HL-60/S4 treated with phorbol 12-myristate 13-acetate at 8.2 ng/mL for 4 days and 3 days (cell line): ENCODE data around the gene PLD3.
"Not testable (repeated sequence)": the region's sequence is repeated elsewhere in the genome, so short reads cannot be mapped to it uniquely, and the experiment has no call there.

ENCODE experiments used
- in situ Hi-C: fragments of 300-500 bp; cut with MboI; formaldehyde crosslinking; loops from 2 replicates; pipeline ENCODE4 v1.15.0; 2022; ENCODE audit warnings: low sequenced_read_pairs

The PLD3 gene

GRCh38 chr19:40323705-40324104 is 24.8 kb upstream of the PLD3 start:
- in situ Hi-C loops = loop anchor here (25.0 kb wide), 1 partner anchor 314 kb away; no protein-coding TSS in a partner anchor

DNA sequence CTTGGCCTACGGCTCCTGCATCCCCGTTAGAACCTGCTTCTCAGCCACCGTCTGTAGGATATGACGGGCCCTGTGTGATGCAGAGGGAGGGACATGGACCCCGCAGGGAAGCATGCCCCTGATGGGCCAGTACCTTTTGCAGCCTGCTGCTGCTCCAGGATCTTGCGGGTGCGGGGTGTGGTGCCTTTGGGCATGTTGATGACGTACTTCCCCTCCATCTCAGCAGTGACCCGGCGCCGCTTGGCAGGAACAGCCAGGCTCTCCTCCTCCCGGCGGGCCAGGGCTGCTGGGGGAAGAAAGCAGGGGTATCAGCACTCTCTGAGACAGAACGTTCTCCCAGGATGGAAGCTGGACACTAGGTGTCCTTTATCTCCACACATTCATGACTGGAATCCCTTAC is 22.3 kb upstream of the PLD3 start:
- in situ Hi-C loops = no loop called here

GRCh38 chr19:40331052-40331451 is 17.4 kb upstream of the PLD3 start:
- in situ Hi-C loops = no loop called here

GRCh38 chr19:40332669-40333068 is 15.8 kb upstream of the PLD3 start:
- in situ Hi-C loops = no loop called here

- in situ Hi-C loops = not testable (repeated sequence)
Measured at GRCh38 chr19:40333083-40333482, 15.4 kb upstream of the PLD3 start.

- in situ Hi-C loops = no loop called here
Measured at GRCh38 chr19:40335101-40335500, 13.4 kb upstream of the PLD3 start.

- in situ Hi-C loops = no loop called here
Measured at GRCh38 chr19:40335855-40336600, 12.5 kb upstream of the PLD3 start.

DNA sequence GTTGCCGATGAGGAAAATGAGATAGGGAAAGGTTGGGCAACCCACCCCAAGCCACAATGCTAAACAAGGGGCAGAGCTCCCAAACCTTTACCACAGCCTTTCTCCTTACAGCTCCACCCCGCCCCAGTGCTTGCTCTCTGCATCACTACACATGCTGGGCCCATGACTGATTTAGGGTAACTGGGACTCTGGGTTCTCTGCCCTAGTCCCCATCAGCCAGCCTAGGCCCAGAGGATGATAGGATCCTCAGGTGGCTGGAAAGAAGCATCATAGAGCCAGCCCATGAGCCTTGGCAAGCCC is 11.9 kb upstream of the PLD3 start:
- in situ Hi-C loops = no loop called here

DNA sequence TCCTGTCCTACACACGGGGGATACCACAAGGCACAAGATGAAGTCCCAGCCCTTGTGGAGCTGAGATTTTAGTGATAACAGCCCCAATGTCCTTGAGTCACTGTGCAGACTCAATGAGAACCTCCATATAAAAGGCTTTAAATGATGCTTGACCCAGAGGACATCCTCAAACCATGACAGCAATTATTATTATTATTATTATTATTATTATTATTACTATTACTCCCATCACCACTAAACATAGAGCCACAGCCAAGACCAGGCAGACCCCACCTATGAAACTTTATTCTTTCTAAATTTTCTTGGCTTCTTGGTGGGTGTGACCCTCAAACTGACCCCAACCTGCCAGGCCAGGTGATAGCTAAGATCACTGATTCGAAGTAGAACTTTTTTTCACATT is 11.4 kb upstream of the PLD3 start:
- in situ Hi-C loops = no loop called here

DNA sequence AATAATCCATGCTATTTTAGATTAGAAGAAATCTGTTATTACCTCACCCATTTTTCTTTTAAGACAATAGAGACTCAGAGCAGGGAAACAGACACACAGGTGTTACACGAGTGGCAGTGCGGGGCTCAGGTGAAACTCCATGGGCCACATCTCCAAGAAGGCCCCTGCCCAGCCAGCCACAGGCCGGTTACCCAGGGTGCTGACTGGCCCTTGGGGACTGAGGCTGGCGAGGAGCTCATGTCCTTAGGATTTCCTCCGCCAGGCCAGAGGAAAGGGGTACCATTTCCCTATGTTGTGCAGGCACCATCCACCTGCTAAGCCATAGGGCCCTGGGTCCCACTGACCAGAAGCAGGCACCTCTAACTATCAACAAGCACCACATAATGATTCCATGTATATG is 10.9 kb upstream of the PLD3 start:
- in situ Hi-C loops = no loop called here

DNA sequence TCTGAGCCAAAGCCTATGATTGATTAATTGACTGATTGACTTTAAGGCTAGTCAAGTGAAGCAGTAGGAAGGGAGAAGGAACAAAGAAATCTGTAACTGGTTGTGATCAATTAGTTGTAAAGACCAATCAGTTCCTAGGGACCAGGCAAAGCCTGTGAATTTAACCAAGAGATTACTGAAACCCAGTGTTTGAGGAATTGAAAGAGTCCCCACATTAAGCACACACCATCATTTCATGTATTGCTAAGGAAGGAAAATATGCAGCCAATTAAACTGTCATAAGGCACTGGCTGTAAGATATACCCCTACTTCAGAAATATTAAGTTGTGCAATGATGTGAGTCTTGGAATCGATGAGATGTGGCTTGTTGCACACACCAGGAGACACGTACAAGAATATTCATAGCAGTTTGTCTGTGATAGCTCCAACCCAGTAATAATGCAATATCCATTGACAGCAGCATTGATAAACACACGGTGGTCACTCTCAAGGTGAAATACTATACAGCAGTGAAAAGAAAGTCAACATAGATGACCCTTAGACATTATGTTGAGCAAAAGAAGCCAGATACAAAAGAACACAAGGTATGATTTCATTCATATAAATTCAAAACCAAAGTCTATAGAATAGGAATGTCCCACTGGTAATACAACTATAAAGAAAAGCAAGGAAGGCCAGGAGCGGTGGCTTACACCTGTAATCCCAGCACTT is 9.3 kb upstream of the PLD3 start:
- in situ Hi-C loops = no loop called here

GRCh38 chr19:40341601-40342482 is 6.7 kb upstream of the PLD3 start:
- in situ Hi-C loops = no loop called here

GRCh38 chr19:40342644-40343311 is 5.7 kb upstream of the PLD3 start:
- in situ Hi-C loops = no loop called here

DNA sequence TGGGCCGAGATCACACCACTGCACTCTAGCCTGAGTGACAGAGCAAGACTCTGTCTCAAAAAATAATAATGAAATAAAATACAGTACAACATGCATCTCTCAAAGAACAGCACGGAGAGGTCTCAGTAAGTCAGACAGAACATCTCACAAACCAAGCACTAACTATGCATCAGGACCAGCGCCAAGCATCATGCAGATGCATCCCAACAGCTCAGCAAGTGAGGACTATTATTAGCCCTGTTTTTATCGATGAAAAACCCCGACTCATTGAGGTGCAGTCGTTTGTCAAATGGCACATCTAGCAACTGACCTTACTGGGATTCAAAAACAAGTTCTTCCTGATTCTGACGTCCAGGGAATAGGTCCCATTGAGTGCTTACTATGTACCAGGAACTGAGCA is 4.1 kb upstream of the PLD3 start:
- in situ Hi-C loops = no loop called here

DNA sequence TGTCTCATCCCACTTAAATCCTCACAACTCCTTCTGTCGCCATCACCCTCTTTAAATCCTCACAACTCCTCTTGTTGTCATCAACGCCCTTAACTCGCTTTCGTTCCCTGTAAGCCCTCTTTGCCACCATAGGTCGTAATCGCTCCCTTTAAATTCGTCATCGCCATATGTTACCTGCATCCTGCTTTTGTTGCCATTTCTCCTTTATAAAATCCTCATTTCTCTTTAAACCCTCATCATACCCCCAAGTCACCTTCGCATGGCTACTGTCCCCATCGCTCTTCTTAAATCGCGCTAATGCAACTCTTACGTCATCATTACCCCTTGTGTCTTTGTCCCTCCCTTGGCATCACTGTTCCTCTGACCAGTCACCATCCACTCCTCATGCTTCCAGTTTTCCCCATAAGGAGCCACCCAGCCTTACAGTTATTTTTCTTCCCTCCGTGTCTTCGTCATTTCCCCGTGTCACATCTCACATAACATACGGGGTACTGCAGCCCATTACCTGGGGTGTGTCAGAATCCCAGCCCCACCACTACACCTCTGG is 539 bp downstream of the PLD3 start:
- in situ Hi-C loops = no loop called here

GRCh38 chr19:40355975-40356680 is 7.6 kb downstream of the PLD3 start:
- in situ Hi-C loops = no loop called here

DNA sequence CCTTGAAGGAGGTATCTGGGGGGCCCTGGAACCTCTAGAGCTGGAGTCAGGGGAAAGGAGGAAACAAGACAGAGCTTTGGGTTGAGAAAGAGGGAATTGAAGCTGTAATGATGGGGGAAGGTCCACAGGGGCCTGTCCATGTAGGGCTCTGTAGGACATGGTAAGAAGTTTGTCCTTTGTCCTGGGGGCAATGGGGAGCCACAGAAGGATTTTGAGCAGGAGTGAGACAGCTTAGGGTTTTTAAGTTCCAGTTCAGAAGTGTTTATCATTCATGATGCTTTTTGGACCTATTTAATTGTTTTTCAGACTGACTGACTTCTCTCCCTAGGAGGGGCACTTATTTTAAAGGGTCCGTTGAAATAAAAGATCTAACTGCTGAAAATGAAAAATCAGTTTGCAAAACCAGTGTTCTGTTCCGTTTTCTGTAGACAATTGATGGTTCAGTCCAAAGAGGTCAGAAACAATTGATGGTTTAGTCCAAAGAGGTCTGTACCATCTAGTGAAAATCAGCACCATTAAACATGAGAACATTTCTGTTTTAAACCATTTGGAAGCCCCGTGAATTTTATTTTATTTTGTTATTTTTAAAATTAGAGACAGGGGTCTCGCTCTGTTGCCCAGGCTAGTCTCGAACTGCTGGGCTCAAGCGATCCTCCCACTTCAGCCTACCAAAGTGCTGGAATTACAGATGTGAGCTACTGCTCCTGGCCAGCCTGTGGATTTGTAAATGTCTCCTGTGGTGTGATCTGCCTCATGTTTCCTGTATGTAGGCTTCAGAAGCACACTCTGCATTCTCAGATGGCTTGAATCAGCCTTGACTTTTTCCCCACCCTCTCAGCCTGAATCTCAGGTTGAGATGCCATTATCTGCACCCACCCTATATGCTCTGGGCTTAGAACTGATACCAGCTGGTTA is 8.4 kb downstream of the PLD3 start:
- in situ Hi-C loops = no loop called here

GRCh38 chr19:40357640-40358039 is 9.1 kb downstream of the PLD3 start:
- in situ Hi-C loops = no loop called here

DNA sequence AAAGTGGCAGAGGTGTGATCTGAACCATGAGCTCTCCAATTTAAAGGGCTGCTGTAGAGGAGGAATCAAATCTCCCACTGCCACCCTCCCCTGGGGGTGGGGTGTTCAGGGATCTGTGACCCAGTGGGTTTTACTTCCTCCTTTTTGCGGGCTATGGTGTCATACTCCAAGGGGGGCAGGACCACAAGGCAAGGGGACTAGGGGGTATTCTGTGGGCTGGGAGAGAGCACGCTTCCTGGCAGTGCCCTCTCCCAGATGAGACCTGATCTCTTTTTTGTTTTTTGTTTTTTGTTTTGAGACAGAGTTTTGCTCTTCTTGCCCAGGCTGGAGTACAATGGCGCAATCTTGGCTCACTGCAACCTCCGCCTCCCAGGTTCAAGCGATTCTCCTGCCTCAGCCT is 10.3 kb downstream of the PLD3 start:
- in situ Hi-C loops = no loop called here
